ENCODE results near the gene EFCAB9.

GRCh38 chr5:172235827-172236736 is 42.1 kb downstream of the EFCAB9 start:
- TF ChIP-seq ZNF384 (IDR thresholded peaks at IDR 0.05), result no peak
- TF ChIP-seq SP1 (IDR thresholded peaks at IDR 0.05), result no peak
- TF ChIP-seq L3MBTL2 (conservative IDR thresholded peaks at IDR 0.05), result no peak
- TF ChIP-seq SUZ12 (IDR thresholded peaks at IDR 0.05), result no peak
- TF ChIP-seq PKNOX1 (IDR thresholded peaks at IDR 0.05), result no peak
- TF ChIP-seq FOXM1 (IDR thresholded peaks at IDR 0.05; ENCODE audit: borderline replicate concordance), result no peak
- no peak for TF ChIP-seq CTBP1 (IDR thresholded peaks at IDR 0.05; ENCODE audit: borderline replicate concordance)
- no peak for TF ChIP-seq FOXA1 (IDR thresholded peaks at IDR 0.05)
- TF ChIP-seq BHLHE40 (IDR thresholded peaks at IDR 0.05; ENCODE audit: borderline replicate concordance), result no peak
- TF ChIP-seq NFRKB (IDR thresholded peaks at IDR 0.05), result no peak
- TF ChIP-seq TARDBP (IDR thresholded peaks at IDR 0.05), result no peak
